Measurements from ENCODE around the gene FOXO1.
"Not testable (repeated sequence)": the region's sequence is repeated elsewhere in the genome, so short reads cannot be mapped to it uniquely, and the experiment has no call there.

Gene FOXO1

GRCh38 chr13:40666045-40666932 is at the start of gene FOXO1:
FOXO1 (minus strand) TSS chr13:40666641; CDS start chr13:40666212, 429 bp downstream.
- peak; percentile 92 for DNase-seq

GRCh38 chr13:40714433-40714832 is 48.0 kb upstream of the FOXO1 start:
- not testable (repeated sequence) for DNase-seq

- peak; percentile 7 for DNase-seq
These were observed 40.0 kb upstream of the FOXO1 start for GRCh38 chr13:40706439-40706838.

GRCh38 chr13:40697711-40698110 is 31.3 kb upstream of the FOXO1 start:
- DNase-seq: no peak

GRCh38 chr13:40694426-40694825 is 28.0 kb upstream of the FOXO1 start:
- no peak for DNase-seq

GRCh38 chr13:40692946-40693345 is 26.5 kb upstream of the FOXO1 start:
- DNase-seq: no peak

GRCh38 chr13:40688781-40689180 is 22.3 kb upstream of the FOXO1 start:
- DNase-seq: no peak

- DNase-seq: peak; percentile 39
These were observed 16.2 kb upstream of the FOXO1 start for GRCh38 chr13:40682449-40683240.

- no peak for DNase-seq
These were observed 15.1 kb upstream of the FOXO1 start for GRCh38 chr13:40681341-40682146.

- DNase-seq: no peak
These were observed 14.3 kb upstream of the FOXO1 start for GRCh38 chr13:40680659-40681323.

GRCh38 chr13:40679480-40679985 is 13.1 kb upstream of the FOXO1 start:
- no peak for DNase-seq

GRCh38 chr13:40677064-40677463 is 10.6 kb upstream of the FOXO1 start:
- DNase-seq: no peak

GRCh38 chr13:40676007-40676406 is 9.6 kb upstream of the FOXO1 start:
- no peak for DNase-seq

- no peak for DNase-seq
These were observed 7.0 kb upstream of the FOXO1 start for GRCh38 chr13:40673414-40673813.

- no peak for DNase-seq
These were observed 6.4 kb upstream of the FOXO1 start for GRCh38 chr13:40672765-40673397.

- no peak for DNase-seq
These were observed 5.7 kb upstream of the FOXO1 start for GRCh38 chr13:40671956-40672764.

- no peak for DNase-seq
These were observed 3.9 kb upstream of the FOXO1 start for GRCh38 chr13:40670307-40670706.

GRCh38 chr13:40668335-40668734 is 1.9 kb upstream of the FOXO1 start:
- peak; percentile 69 for DNase-seq

- DNase-seq: peak; percentile 27
These were observed 1.2 kb upstream of the FOXO1 start for GRCh38 chr13:40667622-40667978.

GRCh38 chr13:40666933-40667621 is 636 bp upstream of the FOXO1 start:
- no peak for DNase-seq
